Right lobe of liver (tissue), 6 donors: ENCODE results near the gene PARVB. TPM values are rescaled to one million over a fixed set of nuclear protein-coding genes. Genes with fewer than 3 reads are reported as not detected.

Experiments
- ATAC-seq, 4 donors: fragments of 200-7000 bp; cut with Tn5 transposase; one replicate each; pipeline ENCODE4 v1.9.1; 2020; ENCODE audit warnings: mild to moderate bottlenecking in 4 of 4, moderate library complexity in 4 of 4
- DNase-seq, 3 donors: peaks; one replicate each; pipeline ENCODE4 v3.0.0-alpha.2; 2020
- H3K27ac ChIP-seq, 3 donors: fragments of 200-600 bp; one replicate each; pipeline ENCODE4 v1.8.0; 2022
- H3K27me3 ChIP-seq, 2 donors: fragments of 200-600 bp; one replicate each; pipeline ENCODE4 v1.8.0; 2022
- H3K36me3 ChIP-seq, 4 donors: fragments of 200-600 bp; sonication (generic) in 1 of 4; one replicate each; pipeline versions ENCODE4 v1.5.1 to v1.8.0; 2017 to 2022; ENCODE audit warnings: control low read depth in 1 of 4
- H3K4me1 ChIP-seq, 4 donors: fragments of 200-600 bp; sonication (generic) in 1 of 4; one replicate each; pipeline versions ENCODE4 v1.5.1 to v1.8.0; 2017 to 2022; ENCODE audit warnings: control low read depth in 1 of 4
- H3K4me3 ChIP-seq, 3 donors: fragments of 200-600 bp; one replicate each; pipeline ENCODE4 v1.8.0; 2022
- H3K9me3 ChIP-seq, 4 donors: fragments of 200-600 bp; sonication (generic) in 1 of 4; one replicate each; pipeline versions ENCODE4 v1.5.1 to v1.8.0; 2017 to 2022; ENCODE audit warnings: control low read depth in 1 of 4
- CTCF ChIP-seq, 4 donors: fragments of 200-600 bp in 3 of 4; fragments of 450-650 bp in 1 of 4; IDR thresholded peaks; one replicate each; pipeline versions ENCODE4 v1.5.1 to v1.8.0; 2016 to 2022; ENCODE audit warnings: antibody characterized with exemption in 4 of 4, mild to moderate bottlenecking in 2 of 4
- POLR2A ChIP-seq: fragments of 450-650 bp; IDR thresholded peaks from one replicate; pipeline ENCODE4 v1.6.1; 2017; ENCODE audit warnings: antibody characterized with exemption, mild to moderate bottlenecking
- WGBS: methylation state at CpG from one replicate; pipeline ENCODE4 v1.1.6; 2018; ENCODE audit warnings: low coverage, low lambda C conversion rate; ENCODE audit not compliant: insufficient coverage; ENCODE audit errors: missing lambda C conversion rate; 5-methylcytosine and 5-hydroxymethylcytosine counted together
- intact Hi-C, 2 donors: fragments of 100-400 bp; cut with DNase I; formaldehyde crosslinking; loops; one replicate each; pipeline versions ENCODE4 v1.11.2 to v1.14.1; 2022
- total RNA-seq, 6 experiments: library from RNA; depleted of rRNA in 2 of 6; stranded (reverse); fragments of >200 nt in 2 of 6; fragmentation: NEBNext Ultra II Directional in 3 of 6; extraction: Animal tissue kit (Norgen Biotek cat#: 25700) in 3 of 6; gene quantifications; one replicate each; pipeline versions ENCODE4 v1.1.0 to v1.2.4, GENCODE V29; 2016 to 2023
- donor health status: DM: no; HTN: yes; CAD: no.
- donor health status: DM: no; HTN: no; CAD: no.
- donor health status: DM: no; HTN: no; CAD: no.
- donor health status: DM: no; HTN: yes; CAD: no.
- donor health status: DM: no; HTN: yes; CAD: no.

PARVB gene
- total RNA-seq, 6 experiments from 2014 or later: 14.2 to 21.3 (median 15.2) TPM

DNA sequence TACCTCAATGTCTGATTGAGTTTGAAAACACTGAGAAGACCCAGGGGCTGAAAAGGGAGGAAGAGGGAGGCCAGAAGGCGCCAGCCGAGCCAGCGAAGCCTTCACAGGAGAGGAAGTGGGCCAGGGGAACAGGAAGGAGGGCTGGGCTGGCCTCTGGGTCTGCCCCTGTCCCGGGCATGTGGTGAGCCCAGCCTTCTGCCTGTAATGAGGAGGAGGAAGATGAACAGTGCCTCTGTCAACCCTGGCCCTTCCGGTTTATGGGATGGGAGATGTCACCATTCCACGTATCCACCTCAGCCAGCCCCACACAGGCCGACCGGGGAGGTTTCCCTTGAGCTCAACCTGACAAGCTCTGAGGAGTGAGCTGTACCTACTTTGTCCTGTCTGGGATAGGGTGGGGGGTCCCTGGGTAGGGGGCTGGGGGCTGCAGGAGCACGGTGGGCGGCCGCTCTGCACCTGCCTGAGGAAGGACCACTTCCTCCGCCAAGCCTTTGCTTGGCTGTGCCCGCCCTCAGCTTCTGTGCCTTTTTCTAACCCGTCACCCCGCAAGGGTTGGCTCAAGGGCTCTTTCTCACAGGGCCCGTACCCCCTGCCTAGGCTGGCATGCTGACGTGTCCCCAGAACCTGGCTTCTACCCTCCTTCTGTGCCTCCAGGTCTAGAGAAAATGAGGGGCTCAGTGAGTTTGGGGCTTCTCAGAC lies 158.6 kb downstream of the PARVB start:
- TF ChIP-seq POLR2A: peak; percentile 33
- no peak for TF ChIP-seq CTCF (IDR thresholded peaks at IDR 0.05)
- H3K36me3 ChIP-seq: no peaks in the 10 kb centered on the region
- H3K4me1 ChIP-seq: no peaks in the 10 kb centered on the region
- no CpG with 5 or more reads among the region's 17 CpGs for WGBS
- DNase-seq: peak; percentile 59 to 77 (median 68)
- no peaks in the 10 kb centered on the region for H3K27me3 ChIP-seq
- peak overlapping the region in 2 of 3 donors; percentile 20 to 38 for H3K4me3 ChIP-seq
- ATAC-seq: peak; percentile 66 to 78 (median 73)
- H3K9me3 ChIP-seq: no peaks in the 10 kb centered on the region
- intact Hi-C loops: no loop called here
- peak overlapping the region; percentile 40 to 82 (median 67) for H3K27ac ChIP-seq

DNA sequence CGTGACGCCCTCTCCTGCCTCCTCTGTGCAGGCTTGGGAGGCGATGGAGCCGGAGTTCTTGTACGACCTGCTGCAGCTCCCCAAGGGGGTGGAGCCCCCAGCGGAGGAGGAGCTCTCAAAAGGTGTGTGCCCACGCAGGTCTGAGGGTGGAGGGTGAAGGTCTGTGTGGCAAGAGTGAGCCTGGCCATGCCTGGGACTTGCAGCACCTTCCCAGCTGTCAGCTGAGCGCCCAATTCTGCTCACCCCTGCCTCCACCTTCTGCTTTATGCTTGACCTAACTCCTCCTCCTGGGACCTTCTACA lies 159.1 kb downstream of the PARVB start:
- H3K27ac ChIP-seq: no peak overlapping the region
- TF ChIP-seq POLR2A: no peak
- no peak for TF ChIP-seq CTCF (IDR thresholded peaks at IDR 0.05)
- no peak for DNase-seq
- intact Hi-C loops: no loop called here
- no peaks in the 10 kb centered on the region for H3K4me1 ChIP-seq
- WGBS: no CpG with 5 or more reads among the region's 8 CpGs
- no peaks in the 10 kb centered on the region for H3K36me3 ChIP-seq
- H3K27me3 ChIP-seq: no peaks in the 10 kb centered on the region
- H3K9me3 ChIP-seq: no peaks in the 10 kb centered on the region
- ATAC-seq: no peak
- no peak overlapping the region for H3K4me3 ChIP-seq

DNA sequence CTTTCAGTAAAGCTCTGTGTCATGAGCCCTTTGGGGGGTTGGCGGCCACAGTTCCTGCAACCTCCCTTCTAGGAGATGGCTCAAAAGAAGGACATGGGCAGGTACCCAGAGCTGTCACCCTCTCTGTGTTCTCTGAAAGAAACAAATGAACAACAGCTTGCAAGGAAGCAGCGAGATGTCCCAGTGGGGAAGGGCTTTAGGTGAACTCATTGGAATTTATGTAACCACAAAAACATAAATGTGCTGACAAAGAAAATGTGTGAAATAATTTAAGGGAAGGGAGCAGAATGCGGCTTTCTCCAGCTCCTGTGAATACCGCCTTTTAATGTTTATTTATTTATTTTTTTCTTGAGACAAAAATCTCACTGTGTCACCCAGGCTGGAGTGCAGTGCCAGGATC lies 159.9 kb downstream of the PARVB start:
- Histone ChIP-seq H3K36me3 (no peaks in the 10 kb centered on the region), H3K4me1 (no peaks in the 10 kb centered on the region), H3K27ac (no peak overlapping the region), H3K9me3 (no peaks in the 10 kb centered on the region), H3K4me3 (no peak overlapping the region), H3K27me3 (no peaks in the 10 kb centered on the region)
- intact Hi-C loops: no loop called here
- TF ChIP-seq POLR2A (no peak), CTCF (IDR thresholded peaks at IDR 0.05) (no peak)
- DNase-seq: no peak
- ATAC-seq: no peak
- WGBS: 75% methylated on average over 4 of the region's 4 CpGs

DNA sequence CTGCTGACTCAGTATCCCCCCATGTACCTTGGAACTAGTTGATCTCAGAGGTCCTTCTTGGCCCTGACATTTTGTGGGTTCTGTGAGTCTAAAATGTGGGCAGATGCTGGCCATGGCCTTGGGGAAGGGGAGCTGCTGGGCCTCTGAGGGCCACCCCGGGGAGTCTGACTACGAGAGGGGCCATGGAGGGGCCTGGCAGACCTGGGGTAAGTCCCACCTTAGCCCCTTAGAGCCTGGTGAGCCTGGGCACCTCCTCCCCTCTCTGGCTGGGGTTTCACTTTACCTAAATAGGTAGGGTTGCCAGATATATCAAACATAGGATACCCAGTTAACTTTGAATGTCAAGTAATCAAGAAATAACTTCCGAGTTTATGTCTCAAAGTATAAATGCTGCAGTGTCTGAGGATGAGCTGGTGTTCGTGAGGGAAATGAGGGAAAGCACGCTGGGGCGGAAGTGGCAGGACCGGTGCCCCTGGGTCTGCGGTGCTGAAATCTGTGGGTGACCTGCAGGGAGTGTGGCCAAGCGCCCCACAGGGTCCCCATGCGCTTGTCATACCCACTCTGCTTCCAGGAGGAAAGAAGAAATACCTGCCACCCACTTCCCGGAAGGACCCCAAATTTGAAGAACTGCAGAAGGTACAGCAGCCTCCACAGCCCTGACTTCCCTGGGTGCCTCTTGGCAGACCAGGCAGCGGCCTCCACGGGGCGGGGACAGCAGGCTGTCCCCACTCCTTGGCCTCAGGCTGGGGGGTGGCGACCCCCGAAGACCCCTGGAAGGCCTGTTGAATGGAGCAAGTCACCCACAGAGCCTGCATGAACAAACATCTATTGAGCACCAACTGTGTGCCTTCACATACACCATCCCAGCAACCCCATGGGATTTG lies 161.4 kb downstream of the PARVB start:
- DNase-seq (peak in 1 of 3 donors; percentile 37), ATAC-seq (no peak)
- intact Hi-C loops: no loop called here
- no peaks in the 10 kb centered on the region for H3K27me3 ChIP-seq
- no peak overlapping the region for H3K27ac ChIP-seq
- H3K4me1 ChIP-seq: no peaks in the 10 kb centered on the region
- H3K4me3 ChIP-seq: no peak overlapping the region
- WGBS: 69% methylated on average over 4 of the region's 16 CpGs
- no peaks in the 10 kb centered on the region for H3K9me3 ChIP-seq
- no peaks in the 10 kb centered on the region for H3K36me3 ChIP-seq
- TF ChIP-seq CTCF (IDR thresholded peaks at IDR 0.05) (no peak), POLR2A (no peak)
